Adrenal gland (tissue), 12 donors: ENCODE results near the gene DOK6. TPM values are rescaled to one million over a fixed set of nuclear protein-coding genes. Genes with fewer than 3 reads are reported as not detected.

Experiments used
- DNase-seq, 7 donors: peaks; one replicate each; pipeline ENCODE4 v3.0.0-alpha.2; 2019 to 2020
- H3K27ac ChIP-seq, 5 donors: fragments of 200-600 bp; sonication (generic) in 4 of 5; 1 replicate in 3 of 5; 2 replicates in 2 of 5; pipeline versions ENCODE4 v1.5.1 to v1.8.0; 2016 to 2020; ENCODE audit warnings: mild to moderate bottlenecking in 1 of 5
- H3K27me3 ChIP-seq: fragments of 200-600 bp; 2 replicates; pipeline ENCODE4 v1.8.0; 2021
- H3K36me3 ChIP-seq, 2 donors: fragments of 200-600 bp; replicated peaks in 1 of 2; 1 replicate in 1 of 2; 2 replicates in 1 of 2; pipeline versions ENCODE4 v1.5.1 to v1.8.0; 2018 to 2022
- H3K4me1 ChIP-seq, 2 donors: fragments of 200-600 bp; replicated peaks in 1 of 2; 1 replicate in 1 of 2; 2 replicates in 1 of 2; pipeline versions ENCODE4 v1.5.1 to v1.8.0; 2018 to 2021
- H3K4me3 ChIP-seq, 4 donors: fragments of 200-600 bp; sonication (generic) in 3 of 4; one replicate each; pipeline ENCODE4 v1.5.1; 2016 to 2018
- H3K9me3 ChIP-seq, 3 donors: fragments of 200-600 bp; sonication (generic) in 1 of 3; replicated peaks in 1 of 3; 1 replicate in 2 of 3; 2 replicates in 1 of 3; pipeline versions ENCODE4 v1.5.1 to v1.8.0; 2016 to 2021
- CTCF ChIP-seq, 6 experiments: fragments of 450-650 bp in 4 of 6; fragments of 200-600 bp in 2 of 6; sonication (generic) in 1 of 6; IDR thresholded peaks; 1 replicate in 5 of 6; 2 replicates in 1 of 6; pipeline versions ENCODE4 v1.5.1 to v1.8.0; 2016 to 2021; ENCODE audit warnings: antibody characterized with exemption in 6 of 6, mild to moderate bottlenecking in 2 of 6, moderate library complexity in 1 of 6
- POLR2A ChIP-seq, 2 donors: fragments of 450-650 bp; IDR thresholded peaks; one replicate each; pipeline ENCODE4 v1.6.1; 2017; ENCODE audit warnings: antibody characterized with exemption in 2 of 2, mild to moderate bottlenecking in 2 of 2, moderate library complexity in 1 of 2
- WGBS, 4 donors: extraction: QIAGEN DNeasy Blood & Tissue Kit in 2 of 4; methylation state at CpG; one replicate each; pipeline versions ENCODE4 v1.1.5 to v1.1.7; 2013 to 2017; 5-methylcytosine and 5-hydroxymethylcytosine counted together
- intact Hi-C, 2 donors: fragments of 100-400 bp; cut with DNase I; formaldehyde crosslinking; loops; one replicate each; pipeline versions ENCODE4 v1.14.1 to v1.15.0; 2022 to 2023
- polyA plus RNA-seq, 3 donors: library from polyadenylated mRNA; stranded (reverse); fragments of 200-250 nt in 2 of 3; fragments of 350-450 nt in 1 of 3; fragmentation: Illumina TruSeq in 1 of 3; extraction: RNeasy Lipid Tissue Mini Kit (QIAGEN cat#74804) in 1 of 3; gene quantifications; one replicate each; pipeline ENCODE4 v1.2.3, GENCODE V29; 2013 to 2014
- total RNA-seq, 9 donors: library from RNA; depleted of rRNA in 4 of 9; stranded (reverse); fragments of >200 nt in 4 of 9; fragments of 120-200 nt in 1 of 9; fragmentation: NEBNext Ultra II Directional in 1 of 9; extraction: Animal tissue kit (Norgen Biotek cat#: 25700) in 1 of 9; gene quantifications; one replicate each; pipeline versions ENCODE4 v1.1.0 to v1.2.4, GENCODE V29; 2013 to 2023
- donor health status: healthy with polysubstance abuse.
- donor health status: Bipolar disorder and iron deficiency.
- donor health status: DM: yes; HTN: yes; CAD: no.
- donor health status: DM: no; HTN: no; CAD: no.
- donor health status: DM: no; HTN: no; CAD: no.
- donor health status: DM: yes; HTN: yes; CAD: no.

DOK6 gene
- total and polyA plus RNA-seq, 12 donors = 0.24 to 4.5 (median 0.76) TPM

GRCh38 chr18:69649684-69650083, 249.0 kb downstream of the DOK6 start:
- Histone ChIP-seq H3K4me3 (no peak overlapping the region), H3K4me1 (no peaks in the 10 kb centered on the region), H3K27ac (no peak overlapping the region), H3K27me3 (no peaks in the 10 kb centered on the region), H3K36me3 (no peaks in the 10 kb centered on the region), H3K9me3 (peaks cover 0 to 12% (median 0%) of the 10 kb centered on the region in 3 donors)
- TF ChIP-seq CTCF (IDR thresholded peaks at IDR 0.05) (no peak), POLR2A (IDR thresholded peaks at IDR 0.05) (no peak)
- intact Hi-C loops = no loop called here
- WGBS, 4 donors = 60 to 79% (median 70%) methylated on average over 2 of the region's 2 CpGs
- DNase-seq = no peak

GRCh38 chr18:69651243-69651642, 250.6 kb downstream of the DOK6 start:
- peaks cover 0 to under 1% (median 0%) of the 10 kb centered on the region in 3 donors for H3K9me3 ChIP-seq
- 92 to 98% (median 94%) methylated on average over 5 of the region's 5 CpGs for WGBS, 4 donors
- H3K27ac ChIP-seq = no peak overlapping the region
- H3K36me3 ChIP-seq = no peaks in the 10 kb centered on the region
- no peak overlapping the region for H3K4me3 ChIP-seq
- TF ChIP-seq POLR2A (IDR thresholded peaks at IDR 0.05) (no peak), CTCF (IDR thresholded peaks at IDR 0.05) (no peak)
- no peak for DNase-seq
- H3K4me1 ChIP-seq = no peaks in the 10 kb centered on the region
- no peaks in the 10 kb centered on the region for H3K27me3 ChIP-seq
- intact Hi-C loops = no loop called here

- intact Hi-C loops = no loop called here
- no peaks in the 10 kb centered on the region for H3K4me1 ChIP-seq
- no peaks in the 10 kb centered on the region for H3K27me3 ChIP-seq
- H3K9me3 ChIP-seq = no peaks in the 10 kb centered on the region
- no peak overlapping the region for H3K27ac ChIP-seq
- TF ChIP-seq CTCF (IDR thresholded peaks at IDR 0.05) = no peak
- no peak for TF ChIP-seq POLR2A (IDR thresholded peaks at IDR 0.05)
- DNase-seq = no peak
- H3K4me3 ChIP-seq = no peak overlapping the region
- H3K36me3 ChIP-seq = no peaks in the 10 kb centered on the region
Measured at GRCh38 chr18:69655816-69656215, 255.1 kb downstream of the DOK6 start.

- no peak overlapping the region for H3K4me3 ChIP-seq
- DNase-seq = no peak
- no peaks in the 10 kb centered on the region for H3K27me3 ChIP-seq
- H3K9me3 ChIP-seq = no peaks in the 10 kb centered on the region
- no peak for TF ChIP-seq POLR2A (IDR thresholded peaks at IDR 0.05)
- TF ChIP-seq CTCF (IDR thresholded peaks at IDR 0.05) = no peak
- H3K27ac ChIP-seq = no peak overlapping the region
- WGBS, 4 donors = 79 to 95% (median 88%) methylated on average over 4 of the region's 4 CpGs
- no peaks in the 10 kb centered on the region for H3K4me1 ChIP-seq
- no peaks in the 10 kb centered on the region for H3K36me3 ChIP-seq
- intact Hi-C loops = no loop called here
Measured at GRCh38 chr18:69658103-69658502, 257.4 kb downstream of the DOK6 start.
